Renal pelvis (tissue), 4 donors: ENCODE data around the gene PTER. TPM values are rescaled to one million over a fixed set of nuclear protein-coding genes. Genes with fewer than 3 reads are reported as not detected.

Experiments
- DNase-seq: peaks from one replicate; pipeline ENCODE4 v3.0.0-alpha.2; 2013
- polyA plus RNA-seq, 3 donors: library from polyadenylated mRNA; unstranded; fragments of 120-200 nt; gene quantifications; one replicate each; pipeline ENCODE4 v1.2.1, GENCODE V29; 2013; ENCODE audit not compliant: insufficient read length in 3 of 3

PTER gene
- polyA plus RNA-seq, 3 donors: 16.7 to 22.5 (median 20.9) TPM

GRCh38 chr10:16529853-16530252 is 93.0 kb downstream of the PTER start:
- DNase-seq: no peak

- no peak for DNase-seq
Measured at GRCh38 chr10:16536155-16536554, 99.3 kb downstream of the PTER start.

- DNase-seq: no peak
Measured at GRCh38 chr10:16544099-16544498, 107.3 kb downstream of the PTER start.

GRCh38 chr10:16544591-16544990 is 107.8 kb downstream of the PTER start:
- no peak for DNase-seq

- DNase-seq: no peak
Measured at GRCh38 chr10:16545116-16545736, 108.4 kb downstream of the PTER start.

GRCh38 chr10:16547973-16548372 is 111.2 kb downstream of the PTER start:
- no peak for DNase-seq

- no peak for DNase-seq
Measured at GRCh38 chr10:16559236-16559773, 122.5 kb downstream of the PTER start.

- DNase-seq: no peak
Measured at GRCh38 chr10:16562891-16563290, 126.1 kb downstream of the PTER start.

Other genes starting within 250 kb of the PTER start
- gene C1QL3, start 84.9 kb downstream of the PTER start, polyA plus RNA-seq: 1 to 10 TPM in 2 of 3 donors, under 1 TPM in 1; 0.77 to 2.0 (median 1.7) TPM